Tibial nerve (tissue), 4 donors: ENCODE results near the gene GNAI3. TPM values are rescaled to one million over a fixed set of nuclear protein-coding genes. Genes with fewer than 3 reads are reported as not detected.

Source experiments
- DNase-seq, 2 donors: peaks; one replicate each; pipeline ENCODE4 v3.0.0-alpha.2; 2019; ENCODE audit warnings: low spot score in 2 of 2
- H3K27ac ChIP-seq, 4 donors: fragments of 200-600 bp; sonication (generic) in 3 of 4; one replicate each; pipeline ENCODE4 v1.5.1; 2017 to 2019; ENCODE audit warnings: mild to moderate bottlenecking in 1 of 4
- H3K27me3 ChIP-seq, 2 donors: fragments of 200-600 bp; sonication (generic) in 1 of 2; one replicate each; pipeline versions ENCODE4 v1.5.1 to v1.6.0; 2017 to 2019
- H3K36me3 ChIP-seq, 3 donors: fragments of 200-600 bp; sonication (generic); one replicate each; pipeline ENCODE4 v1.5.1; 2018 to 2019
- H3K4me1 ChIP-seq, 4 donors: fragments of 200-600 bp; sonication (generic) in 3 of 4; one replicate each; pipeline ENCODE4 v1.5.1; 2017 to 2019
- H3K4me3 ChIP-seq, 4 donors: fragments of 200-600 bp; sonication (generic) in 3 of 4; one replicate each; pipeline ENCODE4 v1.5.1; 2017 to 2019; ENCODE audit warnings: mild to moderate bottlenecking in 1 of 4, moderate library complexity in 1 of 4
- H3K9me3 ChIP-seq, 4 donors: fragments of 200-600 bp; sonication (generic) in 3 of 4; one replicate each; pipeline ENCODE4 v1.5.1; 2017 to 2019
- EP300 ChIP-seq, 2 donors: sonication (generic); formaldehyde crosslinking; IDR thresholded peaks; one replicate each; pipeline ENCODE4 v1.6.1; 2017; ENCODE audit warnings: antibody characterized with exemption in 2 of 2, mild to moderate bottlenecking in 1 of 2
- POLR2A ChIP-seq, 2 donors: fragments of 450-650 bp; IDR thresholded peaks; one replicate each; pipeline ENCODE4 v1.6.1; 2017; ENCODE audit warnings: antibody characterized with exemption in 2 of 2, mild to moderate bottlenecking in 2 of 2, moderate library complexity in 2 of 2
- WGBS, 2 donors: methylation state at CpG; one replicate each; pipeline ENCODE4 v1.1.5; 2018; 5-methylcytosine and 5-hydroxymethylcytosine counted together
- total RNA-seq, 4 donors: library from RNA; depleted of rRNA; stranded (reverse); fragments of >200 nt; gene quantifications; one replicate each; pipeline ENCODE4 v1.1.0, GENCODE V29; 2016
- TF ChIP-seq, protein P1 (sequence below), 5 experiments: fragments of 200-600 bp in 3 of 5; fragments of 450-650 bp in 2 of 5; sonication (generic) in 3 of 5; IDR thresholded peaks; one replicate each; pipeline ENCODE4 v1.5.1; 2016 to 2019; ENCODE audit warnings: antibody characterized with exemption in 5 of 5, mild to moderate bottlenecking in 3 of 5, moderate library complexity in 2 of 5

GNAI3 gene
- 1 to 10 TPM; 4.0 to 6.3 (median 5.1) TPM for total RNA-seq

DNA sequence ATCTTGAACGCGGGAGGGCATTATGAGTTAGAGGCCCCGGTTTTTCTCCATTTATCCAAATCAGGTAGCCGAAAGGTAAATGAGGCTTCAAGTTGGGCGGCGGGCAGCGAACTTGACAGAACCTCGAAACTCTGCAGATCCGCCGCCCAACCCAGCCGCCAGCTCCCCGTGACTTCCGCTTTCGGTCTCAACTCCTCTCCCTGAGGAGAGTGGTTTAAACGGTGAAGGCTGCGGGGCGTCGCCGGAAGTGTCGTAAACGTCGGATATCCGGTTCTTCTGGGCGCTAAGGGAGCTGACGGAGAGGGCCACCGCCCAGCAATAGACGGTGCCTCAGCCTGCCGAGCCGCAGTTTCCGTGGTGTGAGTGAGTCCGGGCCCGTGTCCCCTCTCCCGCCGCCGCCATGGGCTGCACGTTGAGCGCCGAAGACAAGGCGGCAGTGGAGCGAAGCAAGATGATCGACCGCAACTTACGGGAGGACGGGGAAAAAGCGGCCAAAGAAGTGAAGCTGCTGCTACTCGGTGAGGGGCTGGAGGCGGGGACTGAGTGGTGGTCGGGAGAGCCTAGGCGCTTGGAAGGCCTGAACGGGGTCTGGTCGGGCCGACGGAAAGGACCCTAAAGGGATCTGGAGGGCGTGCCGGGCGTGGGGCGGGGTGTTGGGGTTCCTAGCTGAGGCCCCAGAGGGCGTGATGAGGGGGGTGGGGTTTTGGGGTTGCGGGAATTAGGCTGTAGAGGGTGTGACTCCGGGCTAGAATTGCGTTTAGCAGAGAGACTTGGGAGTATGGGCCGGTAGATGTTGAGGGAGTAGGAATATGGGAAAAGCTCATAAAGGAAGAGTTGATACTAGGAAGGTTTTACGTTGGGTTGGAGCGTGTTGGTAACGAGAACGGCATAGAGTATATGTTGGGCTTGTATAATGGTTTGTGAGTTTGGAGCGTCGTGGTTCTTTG, at the start of gene GNAI3:
TSS of gene GNAI3 (plus strand) at position 295 of the 947 bp plus-strand sequence. CDS start at position 401, 106 bp downstream.
- peaks cover 0 to 63% (median 10%) of the 10 kb centered on the region in 4 donors for H3K4me1 ChIP-seq
- H3K4me3 ChIP-seq, result peak within 1 kb of the TSS; percentile 87 to 98 (median 90)
- H3K27me3 ChIP-seq, result no peaks in the 10 kb centered on the region
- DNase-seq, result peak; percentile 91 to 95
- H3K36me3 ChIP-seq, result no peaks in the 10 kb centered on the region
- H3K27ac ChIP-seq, result peak within 1 kb of the TSS; percentile 87 to 98 (median 98)
- TF ChIP-seq POLR2A (IDR thresholded peaks at IDR 0.05) (peak; percentile 96 to 98), EP300 (IDR thresholded peaks at IDR 0.05) (peak; percentile 74 to 99)
- TF ChIP-seq, protein P1, sequence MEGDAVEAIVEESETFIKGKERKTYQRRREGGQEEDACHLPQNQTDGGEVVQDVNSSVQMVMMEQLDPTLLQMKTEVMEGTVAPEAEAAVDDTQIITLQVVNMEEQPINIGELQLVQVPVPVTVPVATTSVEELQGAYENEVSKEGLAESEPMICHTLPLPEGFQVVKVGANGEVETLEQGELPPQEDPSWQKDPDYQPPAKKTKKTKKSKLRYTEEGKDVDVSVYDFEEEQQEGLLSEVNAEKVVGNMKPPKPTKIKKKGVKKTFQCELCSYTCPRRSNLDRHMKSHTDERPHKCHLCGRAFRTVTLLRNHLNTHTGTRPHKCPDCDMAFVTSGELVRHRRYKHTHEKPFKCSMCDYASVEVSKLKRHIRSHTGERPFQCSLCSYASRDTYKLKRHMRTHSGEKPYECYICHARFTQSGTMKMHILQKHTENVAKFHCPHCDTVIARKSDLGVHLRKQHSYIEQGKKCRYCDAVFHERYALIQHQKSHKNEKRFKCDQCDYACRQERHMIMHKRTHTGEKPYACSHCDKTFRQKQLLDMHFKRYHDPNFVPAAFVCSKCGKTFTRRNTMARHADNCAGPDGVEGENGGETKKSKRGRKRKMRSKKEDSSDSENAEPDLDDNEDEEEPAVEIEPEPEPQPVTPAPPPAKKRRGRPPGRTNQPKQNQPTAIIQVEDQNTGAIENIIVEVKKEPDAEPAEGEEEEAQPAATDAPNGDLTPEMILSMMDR (IDR thresholded peaks at IDR 0.05), result no peak
- 0% methylated on average over 57 to 58 of the region's 68 CpGs for WGBS, 2 donors
- H3K9me3 ChIP-seq, result no peaks in the 10 kb centered on the region

DNA sequence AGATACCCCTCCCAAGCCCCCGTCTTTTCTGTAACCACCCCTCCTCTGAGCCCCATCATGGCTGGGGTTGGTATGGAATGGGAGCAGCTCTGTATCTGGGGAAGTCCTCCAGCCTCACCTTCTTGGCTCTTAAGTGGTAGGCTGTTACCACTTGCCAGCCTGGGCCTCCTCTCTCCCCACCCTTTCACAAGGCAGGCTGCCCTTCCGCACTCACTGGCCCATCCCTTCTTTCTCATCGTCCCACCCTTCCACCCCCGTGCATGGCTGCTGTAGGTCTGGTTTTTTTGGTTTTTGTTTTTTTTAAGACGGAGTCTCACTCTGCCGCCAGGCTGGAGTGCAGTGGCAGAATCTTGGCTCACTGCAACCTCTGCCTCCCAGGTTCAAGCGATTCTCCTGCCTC, 49.3 kb upstream of the GNAI3 start:
- H3K27ac ChIP-seq, result no peak overlapping the region
- H3K27me3 ChIP-seq, result no peaks in the 10 kb centered on the region
- H3K4me1 ChIP-seq, result peaks cover 0 to 76% (median 27%) of the 10 kb centered on the region in 4 donors
- H3K4me3 ChIP-seq, result no peak overlapping the region
- TF ChIP-seq POLR2A (IDR thresholded peaks at IDR 0.05) (no peak), EP300 (IDR thresholded peaks at IDR 0.05) (no peak)
- TF ChIP-seq, protein P1 (IDR thresholded peaks at IDR 0.05), result no peak
- no peaks in the 10 kb centered on the region for H3K9me3 ChIP-seq
- peaks cover 0 to 70% (median 0%) of the 10 kb centered on the region in 3 donors for H3K36me3 ChIP-seq
- WGBS, 2 donors, result 73 to 78% methylated on average over 7 of the region's 7 CpGs
- DNase-seq, result no peak

GRCh38 chr1:109499661-109500536, 48.5 kb upstream of the GNAI3 start:
- Histone ChIP-seq H3K27me3 (no peaks in the 10 kb centered on the region), H3K9me3 (no peaks in the 10 kb centered on the region), H3K27ac (peak overlapping the region in 1 of 4 donors; percentile 43), H3K36me3 (peaks cover 0 to 75% (median 0%) of the 10 kb centered on the region in 3 donors), H3K4me3 (no peak overlapping the region), H3K4me1 (peaks cover 0 to 73% (median 22%) of the 10 kb centered on the region in 4 donors)
- no peak for DNase-seq
- 67 to 69% methylated on average over 4 of the region's 4 CpGs for WGBS, 2 donors
- TF ChIP-seq POLR2A (IDR thresholded peaks at IDR 0.05), result no peak
- TF ChIP-seq, protein P1 (IDR thresholded peaks at IDR 0.05), result peak in 4 of 5 experiments; percentile 10 to 35 (median 22)

GRCh38 chr1:109500941-109501381, 47.5 kb upstream of the GNAI3 start:
- Histone ChIP-seq H3K27me3 (no peaks in the 10 kb centered on the region), H3K36me3 (peaks cover 0 to 75% (median 0%) of the 10 kb centered on the region in 3 donors), H3K27ac (peak overlapping the region in 3 of 4 donors; percentile 42 to 54 (median 43)), H3K4me1 (peaks cover 0 to 62% (median 16%) of the 10 kb centered on the region in 4 donors), H3K4me3 (no peak overlapping the region), H3K9me3 (no peaks in the 10 kb centered on the region)
- DNase-seq, result no peak
- TF ChIP-seq, protein P1 (IDR thresholded peaks at IDR 0.05), result no peak
- TF ChIP-seq EP300 (IDR thresholded peaks at IDR 0.05) (no peak), POLR2A (IDR thresholded peaks at IDR 0.05) (no peak)
- WGBS, 2 donors, result 23 to 28% methylated on average over 5 of the region's 5 CpGs
